ENCODE measurements around the gene SPC24. TPM values are rescaled to one million over a fixed set of nuclear protein-coding genes. Genes with fewer than 3 reads are reported as not detected.

Gene SPC24
- total and polyA plus RNA-seq, 2 donors (not counting 1 experiment from before 2014, with no cell fraction given): 0.12 to 0.15 TPM

DNA sequence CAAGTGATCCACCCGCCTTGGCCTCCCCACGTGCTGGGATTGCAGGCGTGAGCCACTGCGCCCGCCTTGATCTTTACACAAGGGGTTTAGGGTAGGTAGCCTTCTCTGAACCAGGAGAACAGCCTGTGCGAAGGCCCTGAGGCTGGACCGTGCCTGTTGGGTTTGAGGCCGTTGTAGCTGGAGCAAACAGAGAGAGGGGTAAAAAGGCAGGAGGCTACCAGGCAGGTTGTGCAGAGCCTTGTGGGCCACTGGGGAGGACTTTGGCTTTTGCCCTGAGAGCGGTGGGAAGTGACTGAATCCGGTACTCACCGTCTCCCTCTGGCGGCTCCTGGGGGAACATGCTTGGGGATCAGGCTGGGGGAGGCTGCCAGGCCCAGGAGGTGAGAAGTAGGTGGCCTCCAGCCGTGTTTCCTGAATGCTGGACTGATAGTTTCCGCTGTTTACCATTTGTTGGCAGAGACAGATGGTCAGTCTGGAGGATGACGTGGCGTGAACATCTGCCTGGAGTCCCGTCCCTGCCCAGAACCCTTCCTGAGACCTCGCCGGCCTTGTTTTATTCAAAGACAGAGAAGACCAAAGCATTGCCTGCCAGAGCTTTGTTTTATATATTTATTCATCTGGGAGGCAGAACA, 24.6 kb downstream of the SPC24 start:
- POLR2A ChIA-PET: no interaction called here
- Histone ChIP-seq H2AFZ (ENCODE audit: insufficient read depth, low read depth, low read length, poor library complexity, severe bottlenecking) (no peak overlapping the region), H3K9me3 (ENCODE audit: control extremely low read depth in 1 of 3, control insufficient read depth in 2 of 3, insufficient read depth in 1 of 3, low read length in 2 of 3) (no peaks in the 10 kb centered on the region), H4K20me1 (ENCODE audit: control insufficient read depth, insufficient read depth, low read length, poor library complexity, severe bottlenecking) (no peaks in the 10 kb centered on the region), H3K4me2 (replicated peaks; ENCODE audit: low read depth, low read length, poor library complexity, severe bottlenecking) (no peak overlapping the region), H3K79me2 (ENCODE audit: control insufficient read depth, insufficient read depth, low read length) (no peaks in the 10 kb centered on the region), H3K27ac (ENCODE audit: low read length in 2 of 2) (no peak overlapping the region), H3K4me3 (ENCODE audit: control extremely low read depth in 1 of 5, extremely low read depth in 1 of 5, insufficient read depth in 1 of 5, low read depth in 2 of 5, low read length in 4 of 5) (no peak overlapping the region), H3K36me3 (replicated peaks in 1 of 2; ENCODE audit: control extremely low read depth in 1 of 2, control insufficient read depth in 1 of 2, extremely low read depth in 1 of 2, insufficient read depth in 2 of 2, low read length in 1 of 2) (no peaks in the 10 kb centered on the region), H3K27me3 (replicated peaks in 1 of 4; ENCODE audit: control extremely low read depth in 1 of 4, control insufficient read depth in 3 of 4, insufficient read depth in 4 of 4, low read length in 3 of 4) (no peaks in the 10 kb centered on the region), H3K9ac (ENCODE audit: low read length) (no peak overlapping the region), H3K4me1 (ENCODE audit: control insufficient read depth in 2 of 2, insufficient read depth in 2 of 2, low read length in 2 of 2) (peaks cover 0 to 6% of the 10 kb centered on the region in 2 donors)
- Mint-ChIP-seq H3K9me3 (ENCODE audit: insufficient read depth) (no peaks in the 10 kb centered on the region), H3K4me3 (no peak overlapping the region), H3K27ac (no peak overlapping the region), H3K4me1 (peaks cover 7% of the 10 kb centered on the region), H3K27me3 (no peaks in the 10 kb centered on the region)
- ATAC-seq (ENCODE audit: low read depth): peak; percentile 96
- intact Hi-C loops (cut with micrococcal nuclease): loop anchor here (1.0 to 2.0 kb wide), 3 partner anchors 34 to 189 kb away; no protein-coding TSS in a partner anchor
- CTCF ChIA-PET: interaction anchor here (0.5 to 8.2 kb wide), 10 partner anchors 27 to 189 kb away, joined by 3 to 179 read pairs (median 9); no protein-coding TSS in a partner anchor
- 66% methylated on average over 16 of the region's 19 CpGs for WGBS (ENCODE audit: insufficient coverage)
- no peak for TF ChIP-seq EZH2 (IDR thresholded peaks at IDR 0.05; ENCODE audit: borderline replicate concordance, insufficient read depth, low read depth, low read length, poor library complexity, severe bottlenecking)
- TF ChIP-seq, protein P1, sequence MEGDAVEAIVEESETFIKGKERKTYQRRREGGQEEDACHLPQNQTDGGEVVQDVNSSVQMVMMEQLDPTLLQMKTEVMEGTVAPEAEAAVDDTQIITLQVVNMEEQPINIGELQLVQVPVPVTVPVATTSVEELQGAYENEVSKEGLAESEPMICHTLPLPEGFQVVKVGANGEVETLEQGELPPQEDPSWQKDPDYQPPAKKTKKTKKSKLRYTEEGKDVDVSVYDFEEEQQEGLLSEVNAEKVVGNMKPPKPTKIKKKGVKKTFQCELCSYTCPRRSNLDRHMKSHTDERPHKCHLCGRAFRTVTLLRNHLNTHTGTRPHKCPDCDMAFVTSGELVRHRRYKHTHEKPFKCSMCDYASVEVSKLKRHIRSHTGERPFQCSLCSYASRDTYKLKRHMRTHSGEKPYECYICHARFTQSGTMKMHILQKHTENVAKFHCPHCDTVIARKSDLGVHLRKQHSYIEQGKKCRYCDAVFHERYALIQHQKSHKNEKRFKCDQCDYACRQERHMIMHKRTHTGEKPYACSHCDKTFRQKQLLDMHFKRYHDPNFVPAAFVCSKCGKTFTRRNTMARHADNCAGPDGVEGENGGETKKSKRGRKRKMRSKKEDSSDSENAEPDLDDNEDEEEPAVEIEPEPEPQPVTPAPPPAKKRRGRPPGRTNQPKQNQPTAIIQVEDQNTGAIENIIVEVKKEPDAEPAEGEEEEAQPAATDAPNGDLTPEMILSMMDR (IDR thresholded peaks at IDR 0.05): peak; percentile 89
- DNase-seq: peak; percentile 85

DNA sequence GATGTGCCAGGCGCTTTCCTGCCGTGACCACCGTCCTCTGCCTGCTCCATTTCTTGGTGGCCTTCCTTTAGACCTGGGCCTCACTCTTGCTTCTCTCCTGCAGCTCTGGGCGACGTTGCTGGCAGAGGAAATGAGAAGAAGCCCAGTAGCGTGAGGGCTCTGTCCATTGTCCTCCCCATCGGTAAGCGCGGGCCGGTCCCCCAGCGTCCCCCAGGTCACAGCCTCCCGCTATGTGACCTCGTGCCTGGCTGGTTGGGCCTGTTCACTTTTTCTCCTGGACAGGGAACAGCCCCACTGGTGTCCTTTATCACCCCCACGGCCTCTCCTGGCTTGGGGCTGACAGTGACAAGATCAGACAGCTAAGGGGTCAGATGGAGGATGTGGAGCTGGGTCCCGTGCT, 27.7 kb downstream of the SPC24 start:
- no peaks in the 10 kb centered on the region for H4K20me1 ChIP-seq (ENCODE audit: control insufficient read depth, insufficient read depth, low read length, poor library complexity, severe bottlenecking)
- intact Hi-C loops (cut with micrococcal nuclease): loop anchor here (2.0 kb wide), 1 partner anchor 77 kb away; no protein-coding TSS in a partner anchor
- CTCF ChIA-PET: interaction anchor here (1.4 to 8.2 kb wide), 3 partner anchors 94 to 355 kb away, joined by 3 to 179 read pairs (median 7); no protein-coding TSS in a partner anchor
- H3K4me3 ChIP-seq (ENCODE audit: control extremely low read depth in 1 of 5, extremely low read depth in 1 of 5, insufficient read depth in 1 of 5, low read depth in 2 of 5, low read length in 4 of 5): no peak overlapping the region
- no peak overlapping the region for H2AFZ ChIP-seq (ENCODE audit: insufficient read depth, low read depth, low read length, poor library complexity, severe bottlenecking)
- no peaks in the 10 kb centered on the region for H3K27me3 Mint-ChIP-seq
- 92% methylated on average over 14 of the region's 15 CpGs for WGBS (ENCODE audit: insufficient coverage)
- no peak for TF ChIP-seq EZH2 (IDR thresholded peaks at IDR 0.05; ENCODE audit: borderline replicate concordance, insufficient read depth, low read depth, low read length, poor library complexity, severe bottlenecking)
- peaks cover 0 to 1% of the 10 kb centered on the region in 2 experiments for H3K36me3 ChIP-seq (replicated peaks in 1 of 2; ENCODE audit: control extremely low read depth in 1 of 2, control insufficient read depth in 1 of 2, extremely low read depth in 1 of 2, insufficient read depth in 2 of 2, low read length in 1 of 2)
- POLR2A ChIA-PET: interaction anchor here (1.9 kb wide), 1 partner anchor 92 kb away, joined by 4 read pairs; no protein-coding TSS in a partner anchor
- peaks cover 0 to 6% of the 10 kb centered on the region in 2 donors for H3K4me1 ChIP-seq (ENCODE audit: control insufficient read depth in 2 of 2, insufficient read depth in 2 of 2, low read length in 2 of 2)
- H3K79me2 ChIP-seq (ENCODE audit: control insufficient read depth, insufficient read depth, low read length): no peaks in the 10 kb centered on the region
- DNase-seq (no peak), ATAC-seq (ENCODE audit: low read depth) (no peak)
- no peak overlapping the region for H3K4me3 Mint-ChIP-seq
- no peak overlapping the region for H3K27ac Mint-ChIP-seq
- H3K9ac ChIP-seq (ENCODE audit: low read length): no peak overlapping the region
- H3K9me3 ChIP-seq (ENCODE audit: control extremely low read depth in 1 of 3, control insufficient read depth in 2 of 3, insufficient read depth in 1 of 3, low read length in 2 of 3): peaks cover 0 to 3% (median 0%) of the 10 kb centered on the region in 3 donors
- H3K27me3 ChIP-seq (replicated peaks in 1 of 4; ENCODE audit: control extremely low read depth in 1 of 4, control insufficient read depth in 3 of 4, insufficient read depth in 4 of 4, low read length in 3 of 4): no peaks in the 10 kb centered on the region
- H3K4me1 Mint-ChIP-seq: peaks cover 7% of the 10 kb centered on the region
- no peak overlapping the region for H3K27ac ChIP-seq (ENCODE audit: low read length in 2 of 2)
- no peak overlapping the region for H3K4me2 ChIP-seq (replicated peaks; ENCODE audit: low read depth, low read length, poor library complexity, severe bottlenecking)
- no peaks in the 10 kb centered on the region for H3K9me3 Mint-ChIP-seq (ENCODE audit: insufficient read depth)

Data from B cell (primary cell).